Mesenchymal stem cell (in vitro differentiated cells and primary cell): ENCODE results near the gene EEF1AKMT1.

Experiments
- DNase-seq: peaks from one replicate; pipeline ENCODE4 v3.0.0-alpha.2; 2013
- H2AFZ ChIP-seq: one replicate; pipeline ENCODE4 v1.6.1; 2013; ENCODE audit warnings: low read depth, mild to moderate bottlenecking, control low read depth, inconsistent platforms, low read length, moderate library complexity
- H2AK5ac ChIP-seq: 2 replicates; pipeline ENCODE4 v1.6.1; 2013; ENCODE audit warnings: low read length, moderate library complexity, mild to moderate bottlenecking, inconsistent platforms; ENCODE audit not compliant: severe bottlenecking
- H2BK120ac ChIP-seq: one replicate; pipeline ENCODE4 v1.6.1; 2013; ENCODE audit warnings: low read depth, mild to moderate bottlenecking, inconsistent platforms, low read length, moderate library complexity
- H2BK12ac ChIP-seq, 2 experiments: one replicate each; pipeline ENCODE4 v1.6.1; 2013; ENCODE audit warnings: inconsistent platforms in 2 of 2, low read length in 2 of 2, mild to moderate bottlenecking in 2 of 2, moderate library complexity in 2 of 2, control low read depth in 1 of 2
- H2BK15ac ChIP-seq: one replicate; pipeline ENCODE4 v1.6.1; 2013; ENCODE audit warnings: mild to moderate bottlenecking, low read depth, inconsistent platforms; ENCODE audit not compliant: poor library complexity, severe bottlenecking
- H2BK5ac ChIP-seq: 2 replicates; pipeline ENCODE4 v1.6.1; 2013; ENCODE audit warnings: low read depth, mild to moderate bottlenecking, low read length, control low read depth, inconsistent platforms; ENCODE audit not compliant: poor library complexity, severe bottlenecking
- H3K14ac ChIP-seq, 2 experiments: one replicate each; pipeline ENCODE4 v1.6.1; 2013; ENCODE audit warnings: inconsistent platforms in 2 of 2, low read length in 2 of 2, control low read depth in 1 of 2, mild to moderate bottlenecking in 1 of 2, moderate library complexity in 1 of 2
- H3K18ac ChIP-seq, 2 experiments: one replicate each; pipeline ENCODE4 v1.6.1; 2013; ENCODE audit warnings: inconsistent platforms in 2 of 2, low read length in 2 of 2, control low read depth in 1 of 2, low read depth in 1 of 2, mild to moderate bottlenecking in 1 of 2
- H3K23ac ChIP-seq, 2 experiments: one replicate each; pipeline ENCODE4 v1.6.1; 2013; ENCODE audit warnings: inconsistent platforms in 2 of 2, low read length in 2 of 2, mild to moderate bottlenecking in 2 of 2, moderate library complexity in 2 of 2, control low read depth in 1 of 2
- H3K27ac ChIP-seq: 2 replicates; pipeline ENCODE4 v1.5.1; 2013; ENCODE audit warnings: mild to moderate bottlenecking, moderate library complexity, low read length, control low read depth, inconsistent platforms; ENCODE audit not compliant: poor library complexity, severe bottlenecking
- H3K27me3 ChIP-seq, 2 experiments: 2 replicates each; pipeline versions ENCODE4 v1.6.1 to v1.7.0; 2013; ENCODE audit warnings: low read length in 2 of 2, mild to moderate bottlenecking in 2 of 2, moderate library complexity in 2 of 2, control low read depth in 1 of 2, inconsistent platforms in 1 of 2; ENCODE audit not compliant: control insufficient read depth in 1 of 2, insufficient read depth in 1 of 2
- H3K36me3 ChIP-seq, 2 experiments: 2 replicates each; pipeline versions ENCODE4 v1.6.1 to v1.7.0; 2013; ENCODE audit warnings: low read length in 2 of 2, control low read depth in 1 of 2, inconsistent platforms in 1 of 2, low read depth in 1 of 2, mild to moderate bottlenecking in 1 of 2; ENCODE audit not compliant: insufficient read depth in 2 of 2, control insufficient read depth in 1 of 2
- H3K4ac ChIP-seq, 2 experiments: one replicate each; pipeline ENCODE4 v1.6.1; 2013; ENCODE audit warnings: inconsistent platforms in 2 of 2, low read length in 2 of 2, mild to moderate bottlenecking in 2 of 2, moderate library complexity in 2 of 2, control low read depth in 1 of 2, low read depth in 1 of 2
- H3K4me1 ChIP-seq: 2 replicates; pipeline ENCODE4 v1.6.1; 2013; ENCODE audit warnings: low read depth, low read length, control low read depth; ENCODE audit not compliant: control insufficient read depth, insufficient read depth
- H3K4me2 ChIP-seq: 2 replicates; pipeline ENCODE4 v1.6.1; 2013; ENCODE audit warnings: low read length, mild to moderate bottlenecking, inconsistent platforms; ENCODE audit not compliant: poor library complexity, severe bottlenecking
- H3K4me3 ChIP-seq, 2 experiments: 2 replicates each; pipeline versions ENCODE4 v1.5.1 to v1.7.0; 2013; ENCODE audit warnings: low read length in 2 of 2, mild to moderate bottlenecking in 2 of 2, control low read depth in 1 of 2, low read depth in 1 of 2; ENCODE audit not compliant: insufficient read depth in 1 of 2
- H3K79me1 ChIP-seq: replicated peaks from 2 replicates; pipeline ENCODE4 v1.6.1; 2013; ENCODE audit warnings: mild to moderate bottlenecking, control low read depth, low read length, inconsistent platforms; ENCODE audit not compliant: poor library complexity, severe bottlenecking
- H3K9ac ChIP-seq: 2 replicates; pipeline ENCODE4 v1.7.0; 2013; ENCODE audit warnings: mild to moderate bottlenecking, low read length, moderate library complexity
- H3K9me3 ChIP-seq: 2 replicates; pipeline ENCODE4 v1.7.0; 2013; ENCODE audit warnings: mild to moderate bottlenecking, low read length; ENCODE audit not compliant: control insufficient read depth
- H4K8ac ChIP-seq: one replicate; pipeline ENCODE4 v1.6.1; 2013; ENCODE audit warnings: inconsistent platforms, mild to moderate bottlenecking, low read length, moderate library complexity
- H4K91ac ChIP-seq: one replicate; pipeline ENCODE4 v1.6.1; 2013; ENCODE audit warnings: mild to moderate bottlenecking, low read length, inconsistent platforms
- WGBS: methylation state at CpG from one replicate; pipeline ENCODE4 v1.1.7; 2013; ENCODE audit warnings: mixed read lengths; 5-methylcytosine and 5-hydroxymethylcytosine counted together

Gene EEF1AKMT1

DNA sequence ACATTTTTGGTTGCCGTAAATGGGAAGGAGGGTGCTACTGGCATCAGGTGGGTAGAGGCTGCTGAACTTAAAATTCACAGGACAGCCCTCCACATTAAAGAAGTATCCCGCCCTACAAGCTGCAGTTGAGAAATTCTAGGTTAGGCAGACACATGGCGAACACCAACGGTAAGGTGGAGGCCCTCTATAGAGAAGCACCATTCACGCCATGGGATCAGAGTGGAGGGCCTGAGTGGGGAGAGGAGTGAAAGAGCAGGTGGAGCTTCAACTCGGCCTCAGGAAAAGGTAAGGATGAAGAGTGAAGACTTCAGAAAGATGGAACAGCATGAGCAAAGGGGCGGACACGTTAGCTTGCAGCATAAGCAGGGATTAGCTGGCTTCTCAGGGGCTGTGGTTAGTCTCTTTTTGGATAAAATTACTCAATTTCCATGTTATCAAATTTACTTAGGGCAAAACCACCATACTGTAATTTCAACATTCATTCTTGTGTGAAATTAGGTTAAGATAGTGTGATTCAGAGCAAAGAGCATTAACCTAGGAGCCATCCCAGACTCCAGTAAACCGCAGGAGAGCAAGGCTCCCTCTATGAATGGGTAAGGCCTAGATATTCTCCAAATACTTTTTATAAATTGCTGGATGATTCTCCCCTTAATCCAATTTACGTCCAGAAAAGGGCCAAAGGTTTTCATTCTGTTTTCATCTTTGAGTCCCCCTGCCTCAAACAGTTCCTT, 1.2 kb downstream of the EEF1AKMT1 start:
- 88% methylated on average over 8 of the region's 10 CpGs for WGBS
- Histone ChIP-seq H3K18ac (no peak overlapping the region), H3K9ac (peak overlapping the region; percentile 97), H3K14ac (no peak overlapping the region), H3K9me3 (peaks cover 22% of the 10 kb centered on the region), H2BK12ac (no peak overlapping the region), H3K4me1 (peaks cover 3% of the 10 kb centered on the region), H4K91ac (no peak overlapping the region), H3K27ac (no peak overlapping the region), H3K23ac (no peak overlapping the region), H3K4ac (no peak overlapping the region), H3K79me1 (peaks cover 18% of the 10 kb centered on the region), H2BK15ac (no peak overlapping the region), H2AK5ac (peak overlapping the region; percentile 60), H3K27me3 (no peaks in the 10 kb centered on the region), H2BK5ac (no peak overlapping the region), H3K4me2 (peak overlapping the region; percentile 7), H2BK120ac (no peak overlapping the region), H3K4me3 (peak overlapping the region in 1 of 2 experiments; percentile 88), H4K8ac (no peak overlapping the region), H3K36me3 (peaks cover 3 to 40% of the 10 kb centered on the region in 2 experiments), H2AFZ (no peak overlapping the region)
- no peak for DNase-seq

DNA sequence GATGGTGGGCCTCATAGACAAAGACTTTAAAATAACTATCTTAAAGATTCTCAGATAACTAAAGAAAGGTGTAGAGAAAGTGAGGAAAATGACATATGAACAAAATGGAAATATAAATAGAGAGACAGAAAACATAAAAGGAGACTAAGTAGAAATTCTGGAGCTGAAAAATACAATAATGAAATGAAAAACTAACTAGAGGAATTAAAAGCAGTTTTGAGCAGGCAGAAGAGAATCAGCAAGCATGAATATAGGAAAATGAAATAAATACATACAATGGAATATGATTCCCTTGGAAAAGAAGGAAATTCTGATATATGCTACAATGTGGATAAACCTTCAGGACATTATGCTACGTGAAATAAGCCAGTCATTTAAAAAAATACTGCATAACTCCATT, 3.9 kb downstream of the EEF1AKMT1 start:
- Histone ChIP-seq H3K4me3 (no peak overlapping the region), H3K14ac (no peak overlapping the region), H3K4ac (no peak overlapping the region), H2BK12ac (no peak overlapping the region), H3K4me1 (peaks cover 3% of the 10 kb centered on the region), H4K8ac (no peak overlapping the region), H3K27me3 (no peaks in the 10 kb centered on the region), H3K27ac (no peak overlapping the region), H3K79me1 (peaks cover 18% of the 10 kb centered on the region), H2AK5ac (no peak overlapping the region), H2BK15ac (no peak overlapping the region), H3K9me3 (peaks cover 27% of the 10 kb centered on the region), H3K23ac (no peak overlapping the region), H2BK120ac (no peak overlapping the region), H2AFZ (no peak overlapping the region), H3K36me3 (peaks cover 3 to 40% of the 10 kb centered on the region in 2 experiments), H3K18ac (no peak overlapping the region), H3K4me2 (no peak overlapping the region), H3K9ac (no peak overlapping the region), H2BK5ac (no peak overlapping the region), H4K91ac (no peak overlapping the region)
- WGBS: no CpG with 5 or more reads among the region's 1 CpG
- no peak for DNase-seq

DNA sequence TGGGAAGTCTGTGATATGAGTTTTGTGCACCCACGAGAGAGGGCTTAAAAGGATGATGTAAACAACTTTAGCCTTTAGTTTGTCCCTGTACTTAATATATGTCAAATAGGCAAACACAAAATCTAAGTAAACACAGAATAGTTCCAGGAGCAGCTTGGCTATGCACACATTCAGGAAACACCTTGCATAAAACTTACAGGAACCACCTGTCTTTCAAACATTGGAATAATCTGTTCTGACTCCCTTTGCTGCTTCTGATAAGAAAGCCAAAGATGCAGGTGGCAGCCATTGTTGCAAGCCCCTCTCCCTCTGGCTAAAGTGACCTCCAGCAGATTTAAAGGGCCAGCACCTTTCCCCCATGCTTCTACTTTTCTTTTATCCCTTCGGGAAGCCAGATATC, 4.7 kb downstream of the EEF1AKMT1 start:
- no peak overlapping the region for H3K4ac ChIP-seq
- WGBS: 54% methylated on average over 1 of the region's 2 CpGs
- no peak overlapping the region for H3K14ac ChIP-seq

DNA sequence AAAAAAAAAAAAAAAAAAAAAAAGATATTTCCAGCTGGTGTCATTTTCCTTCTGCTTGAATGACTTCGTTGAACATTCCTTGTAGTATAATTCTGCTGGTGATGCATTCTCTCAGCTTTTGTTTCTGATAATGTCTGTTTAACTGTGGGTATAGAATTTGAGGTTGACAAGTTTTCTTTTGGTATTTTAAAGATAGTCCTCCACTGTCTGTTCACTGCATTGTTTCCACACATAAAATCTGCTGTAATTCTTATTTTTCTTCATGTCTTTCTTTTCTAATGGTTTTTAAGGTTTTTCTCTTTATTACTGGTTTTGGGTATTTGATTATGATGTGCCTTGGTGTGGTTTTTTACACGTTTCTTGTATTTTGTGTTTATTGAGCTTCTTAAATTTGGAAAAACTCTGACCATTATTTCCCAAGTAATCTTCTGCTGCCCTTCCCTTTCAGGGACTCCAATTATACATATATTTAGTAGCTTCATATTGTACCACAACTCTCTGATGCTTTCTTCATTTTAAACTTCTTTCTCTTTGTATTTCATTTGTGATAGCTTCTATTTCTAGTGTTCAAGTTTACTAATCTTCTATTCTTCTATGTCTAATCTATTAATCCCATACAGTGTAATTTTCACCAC, 6.3 kb downstream of the EEF1AKMT1 start:
- H4K8ac ChIP-seq: no peak overlapping the region
- H3K4me2 ChIP-seq: no peak overlapping the region
- H2BK12ac ChIP-seq: no peak overlapping the region
- no peak overlapping the region for H3K14ac ChIP-seq
- H3K9ac ChIP-seq: no peak overlapping the region
- H3K27me3 ChIP-seq: no peaks in the 10 kb centered on the region
- 100% methylated on average over 1 of the region's 2 CpGs for WGBS
- no peak overlapping the region for H2BK5ac ChIP-seq
- H3K4me1 ChIP-seq: peaks cover under 1% of the 10 kb centered on the region
- no peak overlapping the region for H2AFZ ChIP-seq
- peaks cover 16% of the 10 kb centered on the region for H3K79me1 ChIP-seq
- no peak overlapping the region for H3K4ac ChIP-seq
- no peak overlapping the region for H2AK5ac ChIP-seq
- no peak for DNase-seq
- H2BK120ac ChIP-seq: no peak overlapping the region
- no peak overlapping the region for H3K4me3 ChIP-seq
- no peak overlapping the region for H2BK15ac ChIP-seq
- H3K18ac ChIP-seq: no peak overlapping the region
- no peak overlapping the region for H3K23ac ChIP-seq
- no peak overlapping the region for H4K91ac ChIP-seq
- no peak overlapping the region for H3K27ac ChIP-seq
- H3K9me3 ChIP-seq: peaks cover 27% of the 10 kb centered on the region
- H3K36me3 ChIP-seq: peaks cover 3 to 40% of the 10 kb centered on the region in 2 experiments

More for the DNA sequence above, 4.7 kb downstream of the EEF1AKMT1 start:
- no peak overlapping the region for H2BK5ac ChIP-seq
- peaks cover 3 to 40% of the 10 kb centered on the region in 2 experiments for H3K36me3 ChIP-seq
- no peak overlapping the region for H3K23ac ChIP-seq
- no peak overlapping the region for H2BK12ac ChIP-seq
- no peak overlapping the region for H4K91ac ChIP-seq
- H3K27me3 ChIP-seq: no peaks in the 10 kb centered on the region
- H3K4me3 ChIP-seq: no peak overlapping the region
- H2BK15ac ChIP-seq: no peak overlapping the region
- no peak overlapping the region for H3K4me2 ChIP-seq
- DNase-seq: no peak
- peaks cover 27% of the 10 kb centered on the region for H3K9me3 ChIP-seq
- no peak overlapping the region for H2AFZ ChIP-seq
- no peak overlapping the region for H3K27ac ChIP-seq
- H2BK120ac ChIP-seq: no peak overlapping the region
- H2AK5ac ChIP-seq: no peak overlapping the region
- H4K8ac ChIP-seq: no peak overlapping the region
- no peak overlapping the region for H3K9ac ChIP-seq
- peaks cover 18% of the 10 kb centered on the region for H3K79me1 ChIP-seq
- H3K4me1 ChIP-seq: peaks cover 3% of the 10 kb centered on the region
- no peak overlapping the region for H3K18ac ChIP-seq
